Uterus (tissue), 4 donors: Measurements from ENCODE around the gene PIGK. TPM values are rescaled to one million over a fixed set of nuclear protein-coding genes. Genes with fewer than 3 reads are reported as not detected.
"Not testable (repeated sequence)": the region's sequence is repeated elsewhere in the genome, so short reads cannot be mapped to it uniquely, and the experiment has no call there.

Experiments used
- DNase-seq, 2 donors: peaks; one replicate each; pipeline ENCODE4 v3.0.0-alpha.2; 2019 to 2020
- H3K27ac ChIP-seq, 2 donors: fragments of 200-600 bp; sonication (generic); 1 replicate in 1 of 2; 2 replicates in 1 of 2; pipeline ENCODE4 v1.5.1; 2016 to 2018
- H3K27me3 ChIP-seq, 2 donors: fragments of 200-600 bp; sonication (generic); one replicate each; pipeline ENCODE4 v1.5.1; 2018 to 2019; ENCODE audit warnings: control low read depth in 1 of 2
- H3K36me3 ChIP-seq, 2 donors: fragments of 200-600 bp; sonication (generic); one replicate each; pipeline ENCODE4 v1.5.1; 2019; ENCODE audit warnings: control low read depth in 1 of 2
- H3K4me1 ChIP-seq, 2 donors: fragments of 200-600 bp; sonication (generic); one replicate each; pipeline ENCODE4 v1.5.1; 2018 to 2019; ENCODE audit warnings: control low read depth in 1 of 2
- H3K4me3 ChIP-seq, 2 donors: fragments of 200-600 bp; sonication (generic); 1 replicate in 1 of 2; 2 replicates in 1 of 2; pipeline ENCODE4 v1.5.1; 2018 to 2019; ENCODE audit warnings: mild to moderate bottlenecking in 1 of 2
- H3K9me3 ChIP-seq, 2 donors: fragments of 200-600 bp; sonication (generic); one replicate each; pipeline ENCODE4 v1.5.1; 2019; ENCODE audit warnings: control low read depth in 1 of 2
- POLR2A ChIP-seq, 2 donors: fragments of 450-650 bp; IDR thresholded peaks; one replicate each; pipeline ENCODE4 v1.6.1; 2016; ENCODE audit warnings: antibody characterized with exemption in 2 of 2, mild to moderate bottlenecking in 1 of 2, moderate library complexity in 1 of 2
- intact Hi-C: fragments of 100-400 bp; cut with DNase I; formaldehyde crosslinking; loops from one replicate; pipeline ENCODE4 v1.15.1; 2023; ENCODE audit warnings: low total_unique reads
- total RNA-seq, 4 donors: library from RNA; depleted of rRNA in 3 of 4; stranded (reverse); fragments of >200 nt in 3 of 4; gene quantifications; one replicate each; pipeline versions ENCODE4 v1.1.0 to v1.2.4, GENCODE V29; 2014 to 2023
- TF ChIP-seq, protein P1 (sequence below), 4 experiments: fragments of 200-600 bp in 2 of 4; fragments of 450-650 bp in 2 of 4; sonication (generic) in 2 of 4; IDR thresholded peaks; one replicate each; pipeline ENCODE4 v1.5.1; 2016 to 2019; ENCODE audit warnings: antibody characterized with exemption in 4 of 4, mild to moderate bottlenecking in 2 of 4, moderate library complexity in 1 of 4
- donor health status: DM: yes; HTN: yes; CAD: no.

PIGK gene
- total RNA-seq, 4 donors from 2014 or later, result 11.5 to 38.6 (median 32.6) TPM

DNA sequence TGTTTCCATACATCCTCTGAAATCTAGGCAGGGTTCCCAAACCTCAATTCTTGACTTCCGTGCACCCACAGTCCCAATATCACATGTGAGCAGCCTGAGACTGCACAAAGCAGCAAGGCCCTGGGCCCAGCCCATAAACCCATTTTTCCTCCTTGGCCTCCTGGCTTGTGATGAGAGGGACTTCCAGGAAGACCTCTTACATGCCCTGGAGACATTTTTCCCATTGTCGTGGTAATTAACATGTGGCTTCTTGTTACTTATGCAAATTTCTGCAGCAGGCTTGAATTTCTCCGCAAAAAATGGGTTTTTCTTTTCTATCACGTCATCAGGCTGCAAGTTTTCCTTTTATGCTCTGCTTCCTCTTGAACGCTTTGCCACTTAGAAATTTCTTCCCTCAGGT is 3.3 kb upstream of the PIGK start:
- TF ChIP-seq, protein P1, sequence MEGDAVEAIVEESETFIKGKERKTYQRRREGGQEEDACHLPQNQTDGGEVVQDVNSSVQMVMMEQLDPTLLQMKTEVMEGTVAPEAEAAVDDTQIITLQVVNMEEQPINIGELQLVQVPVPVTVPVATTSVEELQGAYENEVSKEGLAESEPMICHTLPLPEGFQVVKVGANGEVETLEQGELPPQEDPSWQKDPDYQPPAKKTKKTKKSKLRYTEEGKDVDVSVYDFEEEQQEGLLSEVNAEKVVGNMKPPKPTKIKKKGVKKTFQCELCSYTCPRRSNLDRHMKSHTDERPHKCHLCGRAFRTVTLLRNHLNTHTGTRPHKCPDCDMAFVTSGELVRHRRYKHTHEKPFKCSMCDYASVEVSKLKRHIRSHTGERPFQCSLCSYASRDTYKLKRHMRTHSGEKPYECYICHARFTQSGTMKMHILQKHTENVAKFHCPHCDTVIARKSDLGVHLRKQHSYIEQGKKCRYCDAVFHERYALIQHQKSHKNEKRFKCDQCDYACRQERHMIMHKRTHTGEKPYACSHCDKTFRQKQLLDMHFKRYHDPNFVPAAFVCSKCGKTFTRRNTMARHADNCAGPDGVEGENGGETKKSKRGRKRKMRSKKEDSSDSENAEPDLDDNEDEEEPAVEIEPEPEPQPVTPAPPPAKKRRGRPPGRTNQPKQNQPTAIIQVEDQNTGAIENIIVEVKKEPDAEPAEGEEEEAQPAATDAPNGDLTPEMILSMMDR (IDR thresholded peaks at IDR 0.05), result no peak
- TF ChIP-seq POLR2A (IDR thresholded peaks at IDR 0.05), result no peak
- H3K4me1 ChIP-seq, result no peaks in the 10 kb centered on the region
- H3K27me3 ChIP-seq, result no peaks in the 10 kb centered on the region
- H3K4me3 ChIP-seq, result no peak overlapping the region
- no peaks in the 10 kb centered on the region for H3K36me3 ChIP-seq
- intact Hi-C loops, result no loop called here
- no peaks in the 10 kb centered on the region for H3K9me3 ChIP-seq
- no peak overlapping the region for H3K27ac ChIP-seq
- no peak for DNase-seq

DNA sequence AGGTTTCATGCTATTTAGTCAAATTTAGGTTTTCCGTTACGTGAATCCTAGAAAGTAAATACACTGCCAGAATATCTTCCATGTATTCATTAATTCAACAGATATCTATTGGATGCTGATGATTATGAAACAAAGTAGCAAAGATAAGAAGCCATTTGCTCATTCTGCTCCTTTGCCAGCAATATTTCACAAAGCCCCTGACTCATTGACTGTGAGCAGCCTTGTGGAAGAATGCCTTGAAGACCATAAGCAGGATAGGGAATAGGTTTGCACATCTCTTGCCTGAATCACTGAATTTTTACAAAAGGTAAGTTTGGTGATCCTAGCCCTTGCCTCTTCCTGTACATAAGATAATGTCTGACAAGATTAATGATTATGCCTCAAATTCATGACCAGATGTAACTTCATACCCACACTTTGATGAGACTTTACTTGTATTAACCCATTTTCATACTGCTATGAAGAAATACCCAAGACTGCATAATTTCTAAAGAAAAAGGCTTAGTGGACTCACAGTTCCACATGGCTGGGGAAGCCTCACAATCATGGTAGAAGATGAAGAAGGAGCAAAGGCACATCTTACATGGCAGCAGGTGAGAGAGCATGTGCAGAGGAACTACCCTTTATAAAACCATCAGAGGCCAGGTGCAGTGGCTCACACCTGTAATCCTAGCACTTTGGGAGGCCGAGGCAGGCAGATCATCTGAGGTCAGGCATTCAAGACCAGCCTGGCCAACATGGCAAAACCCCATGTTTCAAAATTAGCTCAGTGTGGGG is 1.6 kb upstream of the PIGK start:
- intact Hi-C loops, result no loop called here
- no peaks in the 10 kb centered on the region for H3K36me3 ChIP-seq
- no peak for DNase-seq
- H3K27me3 ChIP-seq, result no peaks in the 10 kb centered on the region
- no peak overlapping the region for H3K27ac ChIP-seq
- no peaks in the 10 kb centered on the region for H3K4me1 ChIP-seq
- no peak overlapping the region for H3K4me3 ChIP-seq
- TF ChIP-seq, protein P1 (IDR thresholded peaks at IDR 0.05), result no peak
- H3K9me3 ChIP-seq, result no peaks in the 10 kb centered on the region

DNA sequence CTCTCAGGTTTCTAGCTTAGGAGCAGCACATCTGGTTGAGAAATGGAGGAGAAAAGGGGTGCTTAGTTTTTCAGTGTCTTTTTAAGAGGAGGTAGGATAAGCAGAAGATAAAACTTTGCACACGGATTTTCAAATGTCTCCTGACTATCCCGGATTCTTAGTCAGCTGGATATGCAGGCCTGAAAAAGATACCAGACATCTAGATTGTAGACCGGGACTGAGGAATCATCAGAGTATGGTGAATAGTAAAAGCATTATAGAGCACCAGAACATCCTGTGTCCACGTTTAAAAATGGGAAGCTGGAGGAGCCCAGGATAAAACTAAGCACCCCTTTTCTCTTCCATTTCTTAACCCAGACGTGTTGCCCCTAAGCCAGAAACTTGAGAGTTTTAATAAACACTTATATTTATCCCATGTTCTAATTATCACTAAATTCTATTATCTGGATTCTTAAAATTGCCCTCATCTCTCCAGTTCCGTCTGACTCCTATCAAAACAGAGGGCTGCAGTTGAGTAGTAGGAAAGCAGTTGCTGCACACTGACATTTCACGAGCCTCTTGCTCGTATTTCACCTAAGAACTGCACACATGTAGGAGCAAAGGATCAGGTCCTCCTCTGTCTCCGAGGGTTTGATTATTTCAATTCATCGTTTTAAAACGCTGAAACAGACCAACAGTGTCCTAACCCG is 609 bp downstream of the PIGK start:
- H3K9me3 ChIP-seq, result no peaks in the 10 kb centered on the region
- no peaks in the 10 kb centered on the region for H3K4me1 ChIP-seq
- DNase-seq, result no peak
- H3K4me3 ChIP-seq, result peak overlapping the region; percentile 72 to 76
- no peaks in the 10 kb centered on the region for H3K27me3 ChIP-seq
- intact Hi-C loops, result no loop called here
- H3K27ac ChIP-seq, result peak overlapping the region; percentile 85 to 87
- TF ChIP-seq, protein P1 (IDR thresholded peaks at IDR 0.05), result no peak
- no peak for TF ChIP-seq POLR2A (IDR thresholded peaks at IDR 0.05)
- H3K36me3 ChIP-seq, result no peaks in the 10 kb centered on the region

DNA sequence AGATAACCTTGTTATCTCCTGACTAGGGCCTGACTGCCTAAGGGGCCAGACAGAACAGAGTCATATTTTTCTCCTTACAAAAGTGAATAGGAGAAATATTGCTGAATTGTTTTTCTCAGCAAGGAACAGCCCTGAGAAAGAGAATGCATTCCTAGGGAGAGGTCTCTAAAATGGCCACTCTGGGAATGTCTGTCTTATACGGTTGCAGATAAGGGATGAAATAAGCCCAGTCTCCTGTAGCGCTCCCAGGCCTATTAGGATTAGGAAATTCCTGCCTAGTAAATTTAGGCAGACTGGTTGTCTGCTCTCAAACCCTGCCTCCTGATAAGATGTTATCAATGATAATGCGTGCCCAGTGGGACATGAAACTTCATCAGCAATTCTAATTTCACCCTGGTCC is 15.2 kb downstream of the PIGK start:
- H3K27ac ChIP-seq, intact Hi-C loops, H3K4me1 ChIP-seq, H3K36me3 ChIP-seq, H3K4me3 ChIP-seq, H3K27me3 ChIP-seq, DNase-seq, H3K9me3 ChIP-seq: not testable (repeated sequence)

DNA sequence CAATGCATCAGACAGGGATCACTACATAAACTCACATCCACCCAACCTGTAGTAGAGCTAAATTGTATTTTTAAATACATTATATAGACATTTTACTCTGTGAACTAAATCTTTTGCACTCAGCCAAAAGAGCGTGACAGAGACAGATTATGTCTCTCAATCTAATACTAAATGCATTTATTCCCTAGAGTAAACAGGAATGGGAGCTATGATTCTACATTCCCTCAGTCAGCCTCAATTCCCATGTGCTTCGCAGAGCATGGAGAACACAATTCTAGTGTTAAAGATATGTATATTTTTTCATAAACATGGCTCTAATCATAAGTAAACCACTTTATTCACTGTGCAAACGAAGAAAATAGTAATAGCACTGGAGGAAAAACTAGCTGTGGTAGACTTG is 16.5 kb downstream of the PIGK start:
- no peaks in the 10 kb centered on the region for H3K27me3 ChIP-seq
- no peaks in the 10 kb centered on the region for H3K36me3 ChIP-seq
- no peak overlapping the region for H3K4me3 ChIP-seq
- intact Hi-C loops, result no loop called here
- TF ChIP-seq, protein P1 (IDR thresholded peaks at IDR 0.05), result no peak
- no peak for TF ChIP-seq POLR2A (IDR thresholded peaks at IDR 0.05)
- H3K9me3 ChIP-seq, result no peaks in the 10 kb centered on the region
- DNase-seq, result no peak
- no peaks in the 10 kb centered on the region for H3K4me1 ChIP-seq
- no peak overlapping the region for H3K27ac ChIP-seq
